HEK293T (cell line): Measurements from ENCODE around the gene CUL3.

Source experiments
- ARNT ChIP-seq: fragments of 450-650 bp; IDR thresholded peaks from 2 replicates; pipeline ENCODE4 v1.6.1; 2017; ENCODE audit warnings: mild to moderate bottlenecking
- FOXK2 ChIP-seq: fragments of 450-650 bp; IDR thresholded peaks from 2 replicates; pipeline ENCODE4 v1.6.1; 2016; ENCODE audit warnings: mild to moderate bottlenecking
- NFRKB ChIP-seq: fragments of 450-650 bp; IDR thresholded peaks from 2 replicates; pipeline ENCODE4 v1.6.1; 2016; ENCODE audit warnings: mild to moderate bottlenecking, moderate library complexity
- SUZ12 ChIP-seq: fragments of 450-650 bp; IDR thresholded peaks from 2 replicates; pipeline ENCODE4 v1.6.1; 2016; ENCODE audit warnings: mild to moderate bottlenecking

DNA sequence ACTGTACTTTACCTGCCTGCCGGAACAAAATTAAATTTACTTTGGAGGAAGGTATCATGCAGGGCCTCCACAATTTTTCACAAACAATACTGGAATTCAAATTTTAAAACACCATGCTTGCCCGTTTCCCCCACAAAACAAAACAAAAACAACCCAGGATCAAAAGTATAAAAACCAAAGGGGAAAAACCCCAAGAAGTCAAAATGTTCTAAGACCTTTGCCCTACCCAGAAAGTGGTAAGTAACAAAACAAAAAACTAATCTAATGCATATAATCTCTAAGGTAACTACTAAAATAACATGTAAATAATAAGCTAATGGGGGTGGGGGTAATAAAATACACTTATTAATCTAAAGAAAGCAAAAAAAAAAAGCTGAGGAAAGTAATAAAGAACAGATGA lies 60.5 kb downstream of the CUL3 start:
- TF ChIP-seq FOXK2 (no peak), SUZ12 (no peak), NFRKB (no peak), ARNT (no peak)
